Natural killer cell treated with Interleukin-12 subunit alpha and Interleukin-12 subunit beta and Interleukin-15 and Interleukin-18, amount 100 ng/mL, for 72 hours (primary cell): ENCODE measurements around the gene EPM2A. TPM values are rescaled to one million over a fixed set of nuclear protein-coding genes. Genes with fewer than 3 reads are reported as not detected.
"Not testable (repeated sequence)": the region's sequence is repeated elsewhere in the genome, so short reads cannot be mapped to it uniquely, and the experiment has no call there.

ENCODE experiments used
- ATAC-seq, 2 donors: fragments of 150-1000 bp; cut with Tn5 transposase in 1 of 2; sonication (Bioruptor Pico), chemical (Tn5 transposase) in 1 of 2; 2 replicates each; pipeline ENCODE4 v1.10.0; 2021
- DNase-seq: peaks from one replicate; pipeline ENCODE4 v3.0.0; 2022; ENCODE audit warnings: low spot score
- H3K27ac Mint-ChIP-seq, 2 donors: 1 replicate in 1 of 2; 2 replicates in 1 of 2; pipeline ENCODE4 v1.8.0; 2022; ENCODE audit warnings: mixed read lengths in 2 of 2, mild to moderate bottlenecking in 1 of 2, moderate library complexity in 1 of 2
- H3K27me3 Mint-ChIP-seq, 2 donors: 1 replicate in 1 of 2; 2 replicates in 1 of 2; pipeline ENCODE4 v1.8.0; 2022; ENCODE audit warnings: mixed read lengths in 2 of 2
- H3K36me3 Mint-ChIP-seq: one replicate; pipeline ENCODE4 v1.8.0; 2022; ENCODE audit warnings: mixed read lengths
- H3K4me1 Mint-ChIP-seq, 2 donors: 1 replicate in 1 of 2; 2 replicates in 1 of 2; pipeline ENCODE4 v1.8.0; 2022; ENCODE audit warnings: low read depth in 2 of 2, mixed read lengths in 2 of 2, mild to moderate bottlenecking in 1 of 2
- H3K4me3 Mint-ChIP-seq: one replicate; pipeline ENCODE4 v1.8.0; 2022; ENCODE audit warnings: mixed read lengths
- H3K9me3 Mint-ChIP-seq: 2 replicates; pipeline ENCODE4 v1.8.0; 2022; ENCODE audit warnings: mixed read lengths
- total RNA-seq, 2 donors: library from RNA; stranded (reverse); gene quantifications; one replicate each; pipeline ENCODE4 v1.2.3, GENCODE V29; 2022

The EPM2A gene
- total RNA-seq, 2 donors from 2014 or later, result 5.8 to 10.6 TPM

DNA sequence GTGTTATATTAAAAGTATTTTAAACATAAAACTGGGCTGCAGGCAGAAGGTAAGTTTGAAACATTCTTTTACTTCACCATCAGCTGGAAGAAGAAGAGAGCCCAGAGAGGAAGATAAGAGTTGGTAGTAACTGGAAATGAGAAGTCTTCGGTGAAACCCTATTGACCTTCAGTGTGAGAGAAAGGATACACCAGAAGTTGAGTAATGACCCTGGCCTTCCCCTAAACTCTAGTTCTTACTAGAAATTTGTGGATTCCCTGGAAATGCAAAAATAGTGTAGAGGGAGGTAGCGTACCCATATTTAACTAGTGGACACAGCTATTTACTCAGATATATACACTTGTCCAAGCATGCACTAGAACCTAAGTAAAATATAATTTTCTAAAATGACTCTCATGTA is 8.0 kb upstream of the EPM2A start:
- no peak overlapping the region for H3K4me3 Mint-ChIP-seq

GRCh38 chr6:145742472-145742871 is 7.2 kb upstream of the EPM2A start:
- not testable (repeated sequence) for H3K36me3 Mint-ChIP-seq, DNase-seq, H3K4me3 Mint-ChIP-seq, H3K9me3 Mint-ChIP-seq, H3K27me3 Mint-ChIP-seq, H3K4me1 Mint-ChIP-seq, H3K27ac Mint-ChIP-seq, ATAC-seq

More for the DNA sequence above, 8.0 kb upstream of the EPM2A start:
- Mint-ChIP-seq H3K36me3 (no peaks in the 10 kb centered on the region), H3K27me3 (peaks cover 0 to 9% of the 10 kb centered on the region in 2 donors), H3K9me3 (no peaks in the 10 kb centered on the region), H3K27ac (no peak overlapping the region), H3K4me1 (no peaks in the 10 kb centered on the region)
- no peak for DNase-seq
- ATAC-seq, result no peak

GRCh38 chr6:145739685-145740084 is 4.4 kb upstream of the EPM2A start:
- not testable (repeated sequence) for H3K4me3 Mint-ChIP-seq, DNase-seq, H3K27ac Mint-ChIP-seq, H3K36me3 Mint-ChIP-seq, H3K4me1 Mint-ChIP-seq, H3K9me3 Mint-ChIP-seq, ATAC-seq, H3K27me3 Mint-ChIP-seq

DNA sequence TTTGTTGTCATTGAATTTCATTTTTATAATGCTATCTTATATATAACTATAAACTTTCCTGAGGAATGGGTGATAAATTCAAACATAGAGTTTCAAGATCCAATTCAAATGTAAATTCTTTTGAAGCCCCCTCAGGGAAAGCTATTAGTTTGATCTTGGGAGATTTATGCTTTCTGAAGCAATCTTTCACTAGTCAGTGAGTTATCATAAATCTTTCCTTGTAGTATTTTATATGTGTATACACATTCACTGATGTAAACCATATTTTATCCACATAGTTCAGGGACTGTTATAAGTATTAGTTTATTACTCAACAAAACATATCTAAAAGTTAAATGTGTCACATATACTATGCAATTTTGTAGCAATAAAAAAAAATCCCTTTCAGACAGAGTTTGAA is 2.9 kb upstream of the EPM2A start:
- Mint-ChIP-seq H3K27ac (no peak overlapping the region), H3K4me1 (no peaks in the 10 kb centered on the region), H3K9me3 (no peaks in the 10 kb centered on the region), H3K36me3 (no peaks in the 10 kb centered on the region), H3K4me3 (no peak overlapping the region), H3K27me3 (peaks cover 0 to 9% of the 10 kb centered on the region in 2 donors)
- ATAC-seq (no peak), DNase-seq (no peak)

DNA sequence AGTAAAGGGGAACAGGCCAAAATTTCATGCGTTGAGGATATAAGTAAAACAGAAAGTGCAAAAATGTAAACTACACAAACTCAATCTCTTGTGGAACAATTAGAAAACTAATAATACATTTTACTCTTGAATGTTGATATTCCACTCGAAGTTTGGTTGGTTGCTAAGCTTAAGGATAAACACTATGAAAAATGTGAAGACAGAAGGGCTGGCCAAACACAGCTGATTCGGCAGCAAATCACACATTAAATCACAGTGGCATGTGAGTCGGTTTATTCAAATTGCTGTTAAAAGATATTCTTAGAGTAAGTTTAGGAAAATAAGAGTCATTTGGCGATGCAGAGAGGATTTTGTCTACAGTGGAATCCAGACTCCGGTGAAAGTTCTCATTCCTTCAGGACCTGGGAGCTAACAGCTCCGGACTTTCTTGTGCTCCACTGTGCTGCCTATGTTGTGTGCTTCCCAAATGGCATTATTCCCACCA is 1.4 kb upstream of the EPM2A start:
- Mint-ChIP-seq H3K36me3 (no peaks in the 10 kb centered on the region), H3K27ac (no peak overlapping the region), H3K4me1 (no peaks in the 10 kb centered on the region), H3K9me3 (no peaks in the 10 kb centered on the region), H3K4me3 (no peak overlapping the region), H3K27me3 (peaks cover 0 to 9% of the 10 kb centered on the region in 2 donors)
- ATAC-seq (no peak), DNase-seq (no peak)

- DNase-seq, result peak; percentile 80
- Mint-ChIP-seq H3K36me3 (peaks cover 5% of the 10 kb centered on the region), H3K27me3 (peaks cover 0 to 4% of the 10 kb centered on the region in 2 donors), H3K4me1 (peaks cover 0 to 4% of the 10 kb centered on the region in 2 donors), H3K27ac (peak overlapping the region; percentile 82 to 86), H3K9me3 (no peaks in the 10 kb centered on the region), H3K4me3 (peak overlapping the region; percentile 93)
- peak; percentile 89 to 94 for ATAC-seq
Observed at GRCh38 chr6:145734486-145735355, 599 bp downstream of the EPM2A start.

DNA sequence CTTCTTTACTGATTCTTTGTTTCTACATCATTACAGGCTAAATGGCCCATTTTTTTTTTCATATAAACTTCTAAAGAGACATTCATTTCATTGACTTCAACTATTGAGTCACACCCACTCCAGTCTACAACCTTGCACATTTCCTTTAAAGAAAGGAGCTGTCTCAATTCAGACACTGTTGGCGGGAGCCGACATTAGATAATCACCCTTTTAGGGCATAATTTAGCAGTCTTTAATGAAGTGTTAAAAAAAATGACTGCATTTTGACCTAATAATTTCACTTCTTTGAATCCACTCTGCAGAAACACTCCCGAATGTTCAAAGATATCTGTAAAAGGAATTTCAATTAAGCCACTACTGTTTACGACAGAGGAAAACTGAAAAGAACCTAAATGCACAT is 1.5 kb downstream of the EPM2A start:
- Mint-ChIP-seq H3K9me3 (no peaks in the 10 kb centered on the region), H3K4me3 (peak overlapping the region; percentile 93), H3K4me1 (peaks cover 0 to 5% of the 10 kb centered on the region in 2 donors), H3K36me3 (peaks cover 8% of the 10 kb centered on the region), H3K27ac (peak overlapping the region in 1 of 2 donors; percentile 86), H3K27me3 (no peaks in the 10 kb centered on the region)
- no peak for DNase-seq
- no peak for ATAC-seq

- H3K27ac Mint-ChIP-seq, result no peak overlapping the region
- H3K27me3 Mint-ChIP-seq, result no peaks in the 10 kb centered on the region
- H3K4me1 Mint-ChIP-seq, result peaks cover 0 to 6% of the 10 kb centered on the region in 2 donors
- no peak overlapping the region for H3K4me3 Mint-ChIP-seq
- H3K36me3 Mint-ChIP-seq, result peaks cover 13% of the 10 kb centered on the region
- no peak for DNase-seq
- ATAC-seq, result no peak
- no peaks in the 10 kb centered on the region for H3K9me3 Mint-ChIP-seq
Observed at GRCh38 chr6:145733207-145733606, 2.1 kb downstream of the EPM2A start.

- H3K36me3 Mint-ChIP-seq, result peaks cover 19% of the 10 kb centered on the region
- H3K4me1 Mint-ChIP-seq, result peaks cover 0 to 11% of the 10 kb centered on the region in 2 donors
- no peak for ATAC-seq
- no peaks in the 10 kb centered on the region for H3K27me3 Mint-ChIP-seq
- DNase-seq, result no peak
- no peak overlapping the region for H3K4me3 Mint-ChIP-seq
- H3K27ac Mint-ChIP-seq, result no peak overlapping the region
- H3K9me3 Mint-ChIP-seq, result peaks cover 3% of the 10 kb centered on the region
Observed at GRCh38 chr6:145731447-145731846, 3.9 kb downstream of the EPM2A start.

DNA sequence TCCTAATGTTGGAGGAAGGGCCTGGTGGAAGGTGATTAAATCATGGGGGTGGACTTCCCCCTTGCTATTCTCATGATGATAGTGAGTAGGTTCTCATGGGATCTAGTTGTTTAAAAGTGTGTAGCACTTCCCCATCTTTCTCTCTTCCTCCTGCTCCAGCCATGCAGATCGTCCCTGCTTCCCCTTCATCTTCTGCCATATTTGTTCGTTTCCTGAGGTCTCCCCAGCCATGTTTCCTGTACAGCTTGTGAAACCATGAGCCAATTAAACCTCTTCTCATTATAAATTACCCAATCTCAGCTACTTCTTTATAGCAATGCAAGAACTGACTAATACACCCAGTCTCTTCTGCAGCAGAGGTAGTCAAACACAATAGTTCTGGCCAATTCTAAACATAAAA is 5.4 kb downstream of the EPM2A start:
- DNase-seq (no peak), ATAC-seq (no peak)
- H3K27me3 Mint-ChIP-seq, result no peaks in the 10 kb centered on the region
- no peak overlapping the region for H3K4me3 Mint-ChIP-seq
- H3K9me3 Mint-ChIP-seq, result peaks cover 3% of the 10 kb centered on the region
- H3K36me3 Mint-ChIP-seq, result peaks cover 19% of the 10 kb centered on the region
- peaks cover 0 to 11% of the 10 kb centered on the region in 2 donors for H3K4me1 Mint-ChIP-seq
- no peak overlapping the region for H3K27ac Mint-ChIP-seq

DNA sequence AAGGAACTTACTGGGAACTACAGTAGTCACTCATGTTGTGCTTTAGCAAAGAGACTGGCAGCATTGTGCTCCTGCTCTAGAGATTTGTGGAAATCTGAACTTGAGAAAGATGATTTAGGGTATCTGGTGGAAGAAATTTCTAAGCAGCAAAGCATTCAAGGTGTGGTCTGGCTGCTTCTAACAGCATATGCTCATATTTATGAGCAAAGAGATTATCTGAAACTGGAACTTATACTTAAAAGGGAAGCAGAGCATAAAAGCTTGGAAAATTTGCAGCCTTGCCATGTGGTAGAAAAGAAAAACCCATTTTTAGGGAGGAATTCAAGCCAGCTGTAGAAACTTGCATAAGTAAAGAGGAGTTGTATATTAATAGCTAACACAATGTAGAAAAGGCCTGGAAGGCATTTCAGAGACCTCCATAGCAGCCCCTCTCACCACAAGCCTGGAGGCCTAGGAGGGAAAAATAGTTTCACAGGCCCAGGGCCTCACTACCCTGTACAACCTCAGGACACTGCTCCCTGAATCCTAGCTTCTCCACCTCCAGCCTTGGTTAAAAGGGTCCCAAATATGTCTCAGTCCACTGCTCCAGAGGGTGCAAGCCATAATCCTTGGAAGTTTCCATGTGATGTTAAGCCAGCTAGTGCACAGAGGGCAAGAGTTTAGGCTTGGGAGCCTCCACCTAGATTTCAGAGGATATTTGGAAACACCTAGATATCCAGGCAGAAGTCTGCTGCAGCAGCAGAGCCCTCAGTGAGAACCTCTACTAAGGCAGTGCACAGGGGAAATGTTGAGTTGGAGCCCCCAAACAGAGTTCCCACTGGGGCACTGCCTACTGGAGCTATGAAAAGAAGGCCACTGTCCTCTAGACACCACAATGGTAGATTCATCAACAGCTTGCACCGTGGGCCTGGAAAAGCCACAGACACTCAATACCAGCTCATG is 6.6 kb downstream of the EPM2A start:
- H3K27ac Mint-ChIP-seq, result no peak overlapping the region
- H3K36me3 Mint-ChIP-seq, result peaks cover 19% of the 10 kb centered on the region
- ATAC-seq (no peak), DNase-seq (no peak)
- peaks cover 3% of the 10 kb centered on the region for H3K9me3 Mint-ChIP-seq
- no peak overlapping the region for H3K4me3 Mint-ChIP-seq
- H3K4me1 Mint-ChIP-seq, result peaks cover 0 to 11% of the 10 kb centered on the region in 2 donors
- H3K27me3 Mint-ChIP-seq, result no peaks in the 10 kb centered on the region

DNA sequence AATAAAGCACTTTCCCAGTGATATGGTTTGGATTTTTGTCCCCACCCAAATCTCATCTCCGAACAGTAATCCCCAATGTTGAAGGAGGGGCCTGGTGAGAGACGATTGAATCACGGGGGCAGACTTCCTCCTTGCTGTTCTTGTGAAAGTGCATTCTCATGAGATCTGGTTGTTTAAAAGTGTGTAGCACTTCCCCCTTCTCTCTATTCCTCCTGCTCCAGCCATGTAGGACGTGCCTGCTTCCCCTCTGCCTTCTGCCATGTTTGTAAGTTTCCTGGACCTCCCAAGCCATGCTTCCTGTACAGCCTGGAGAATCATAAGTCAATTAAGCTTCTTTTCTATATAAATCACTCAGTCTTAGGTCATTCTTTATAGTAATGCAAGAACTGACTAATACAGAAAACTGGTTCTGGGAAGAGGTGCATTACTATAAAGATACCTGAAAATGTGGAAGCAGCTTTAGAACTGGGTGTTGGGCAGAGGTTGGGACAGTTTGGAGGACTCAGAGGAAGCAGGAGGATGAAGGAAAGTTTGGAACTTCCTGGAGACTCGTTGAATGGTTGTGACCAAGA is 7.4 kb downstream of the EPM2A start:
- ATAC-seq (no peak), DNase-seq (no peak)
- H3K9me3 Mint-ChIP-seq, result peaks cover 3% of the 10 kb centered on the region
- no peaks in the 10 kb centered on the region for H3K27me3 Mint-ChIP-seq
- H3K4me1 Mint-ChIP-seq, result peaks cover 0 to 11% of the 10 kb centered on the region in 2 donors
- no peak overlapping the region for H3K4me3 Mint-ChIP-seq
- peaks cover 19% of the 10 kb centered on the region for H3K36me3 Mint-ChIP-seq
- no peak overlapping the region for H3K27ac Mint-ChIP-seq

DNA sequence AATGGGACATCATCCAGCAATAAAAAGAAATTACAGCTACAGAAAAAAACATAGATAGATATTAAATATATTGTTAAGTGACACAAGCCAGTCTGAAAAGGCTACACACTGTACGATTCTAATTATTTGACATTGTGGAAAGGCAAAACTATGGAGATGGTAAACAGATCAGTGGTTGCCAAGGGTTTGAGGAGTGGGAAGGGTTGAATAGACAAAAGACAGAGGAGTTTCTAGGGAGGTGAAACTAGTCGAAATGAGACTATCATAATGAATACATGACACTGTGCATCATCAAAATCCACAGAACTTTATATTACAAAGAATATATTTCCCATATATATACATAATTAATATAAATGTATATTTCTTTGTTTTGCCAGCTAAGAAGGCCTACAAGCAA is 9.8 kb downstream of the EPM2A start:
- Mint-ChIP-seq H3K27ac (no peak overlapping the region), H3K36me3 (peaks cover 24% of the 10 kb centered on the region), H3K27me3 (no peaks in the 10 kb centered on the region), H3K9me3 (peaks cover 3% of the 10 kb centered on the region), H3K4me3 (no peak overlapping the region), H3K4me1 (peaks cover 0 to 11% of the 10 kb centered on the region in 2 donors)
- no peak for DNase-seq
- ATAC-seq, result no peak
